Activated T-cell treated with anti-CD3 and anti-CD28 coated beads, Interleukin-2, amount 50 U/mL, for 48 hours (primary cell): ENCODE results near the gene BACH2.
A peak's percentile ranks its signal among the peaks of the same experiment; 100 is the strongest.
"Not testable (repeated sequence)": the region's sequence is repeated elsewhere in the genome, so short reads cannot be mapped to it uniquely, and the experiment has no call there.

Experiments
- DNase-seq, 2 experiments: peaks; one replicate each; pipeline ENCODE4 v3.0.0-alpha.2; 2020

Gene BACH2

DNA sequence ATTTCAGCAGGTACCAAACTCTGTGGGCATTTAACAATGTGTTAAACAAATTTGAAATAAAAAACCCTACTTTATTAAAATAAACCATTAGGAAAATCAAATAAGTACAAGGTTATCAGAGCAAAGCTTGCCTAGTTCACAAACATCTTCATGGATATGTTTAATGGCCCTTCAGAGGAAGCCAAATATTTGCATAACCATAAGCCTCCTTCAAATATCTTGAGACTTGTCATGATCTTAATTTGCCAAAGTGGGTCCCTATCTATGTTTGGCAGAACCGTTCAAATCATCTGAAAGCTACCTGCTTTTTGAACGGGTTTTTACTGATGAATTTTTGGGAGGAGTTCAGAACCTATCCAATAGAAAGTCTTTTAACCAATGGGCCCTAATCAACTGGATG is 176.3 kb downstream of the BACH2 start:
- DNase-seq = no peak

DNA sequence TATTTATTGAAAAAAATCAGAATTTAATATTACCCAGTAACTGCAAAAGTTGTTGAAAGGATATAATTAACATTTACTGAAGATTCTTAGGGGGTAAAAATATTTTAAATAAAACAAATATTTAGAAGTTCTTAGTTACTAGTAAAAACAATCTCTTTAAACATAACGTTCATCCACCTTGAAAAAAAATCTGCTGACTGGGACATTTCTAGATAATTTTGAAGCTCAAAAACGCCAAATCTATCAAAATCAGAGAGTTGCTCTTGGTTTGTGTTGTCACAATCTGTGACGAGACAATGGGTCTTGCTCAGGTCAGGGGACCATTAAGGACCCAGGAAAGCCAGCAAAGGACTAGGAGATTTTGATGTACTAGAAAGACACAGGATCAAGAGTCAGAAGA is 177.0 kb downstream of the BACH2 start:
- DNase-seq = no peak

DNA sequence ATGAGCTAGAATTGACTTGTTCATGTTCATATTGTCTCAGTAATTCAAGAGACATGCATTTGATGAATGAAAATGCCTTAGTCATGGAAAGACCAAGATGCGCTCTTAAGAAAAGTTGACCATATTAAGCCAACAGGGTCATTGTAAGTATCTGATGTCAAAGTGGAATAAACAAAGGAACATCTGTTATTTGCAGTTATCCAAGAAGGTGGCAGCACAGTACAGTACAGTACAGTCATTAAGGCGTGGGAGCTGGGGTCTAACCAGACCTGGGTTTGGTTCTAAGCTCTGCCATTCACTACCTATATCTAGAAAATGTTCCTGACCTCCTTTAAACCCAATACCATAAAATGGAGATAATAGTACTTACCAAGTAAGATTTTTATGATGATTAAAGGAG is 178.1 kb downstream of the BACH2 start:
- no peak for DNase-seq

GRCh38 chr6:90118069-90118468 is 178.6 kb downstream of the BACH2 start:
- no peak for DNase-seq

DNA sequence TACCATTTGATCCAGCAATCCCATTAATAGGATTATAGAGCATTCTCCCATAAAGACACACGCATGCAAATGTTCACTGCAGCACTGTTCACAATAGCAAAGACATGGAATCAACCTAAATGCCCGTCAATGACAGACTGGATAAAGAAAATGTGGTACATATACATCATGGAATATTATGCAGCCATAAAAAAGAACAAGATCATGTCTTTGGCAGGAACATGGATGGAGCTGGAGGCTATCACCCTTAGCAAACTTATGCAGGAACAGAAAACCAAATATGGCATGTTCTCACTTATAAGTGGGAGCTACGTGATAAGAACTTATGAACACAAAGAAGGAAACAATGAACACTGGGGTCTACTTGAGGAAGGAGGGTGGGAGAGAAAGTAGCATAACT is 180.5 kb downstream of the BACH2 start:
- not testable (repeated sequence) for DNase-seq

DNA sequence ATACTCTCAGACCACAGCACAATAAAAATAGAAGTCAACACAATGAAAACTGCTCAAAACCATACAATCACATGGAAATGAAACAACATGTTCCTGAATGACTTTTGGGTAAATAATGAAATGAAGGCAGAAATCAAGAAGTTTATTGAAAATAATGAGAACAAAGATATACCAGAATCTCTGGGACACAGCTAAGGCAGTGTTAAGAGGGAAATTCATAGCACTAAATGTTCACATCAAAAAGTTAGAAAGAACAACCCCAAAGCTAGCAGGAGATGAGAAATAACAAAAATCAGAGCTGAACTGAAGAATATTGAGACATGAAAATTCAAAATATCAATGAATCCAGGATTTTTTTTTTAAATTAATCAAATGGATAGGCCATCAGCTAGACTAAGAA is 183.3 kb downstream of the BACH2 start:
- DNase-seq = no peak

DNA sequence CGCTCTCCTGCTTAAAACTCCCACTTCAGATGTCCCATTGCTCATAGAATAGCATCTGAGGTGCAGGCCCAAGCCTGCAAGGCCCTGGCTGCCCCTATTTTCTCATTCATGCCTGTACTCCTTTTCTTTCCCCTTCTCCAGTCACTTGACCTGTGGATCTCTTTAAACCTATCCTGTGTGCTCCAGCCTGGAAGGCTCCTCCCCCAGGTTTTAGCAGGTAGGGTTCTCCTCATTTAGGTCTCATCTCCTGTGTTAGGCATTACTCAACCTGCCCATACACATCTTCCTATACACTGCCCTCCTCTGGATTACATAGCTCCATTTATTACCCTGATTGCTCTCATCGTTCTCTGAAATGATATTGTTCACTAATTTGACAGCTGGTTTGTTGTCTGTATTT is 185.3 kb downstream of the BACH2 start:
- no peak for DNase-seq

GRCh38 chr6:90110971-90111370 is 185.7 kb downstream of the BACH2 start:
- DNase-seq = peak; percentile 79 to 80

DNA sequence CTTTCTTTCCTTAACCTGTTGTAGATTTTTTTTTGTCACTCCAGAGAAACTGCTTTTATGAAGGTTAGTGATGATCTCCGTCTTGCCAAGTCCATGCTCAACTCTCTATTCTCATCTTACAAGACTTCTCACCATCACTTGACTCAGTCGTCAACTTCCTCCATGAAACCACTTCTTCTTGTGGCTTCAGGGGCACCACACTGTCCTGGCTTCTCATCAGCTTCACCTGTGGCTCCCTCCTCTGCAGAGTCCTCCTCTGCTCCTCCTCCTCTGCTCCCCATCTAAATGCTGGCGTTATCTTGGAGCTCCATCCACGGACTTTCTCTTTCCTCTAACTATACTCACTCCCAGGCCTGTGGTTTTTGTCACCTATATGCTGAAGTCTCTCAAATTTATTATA is 187.5 kb downstream of the BACH2 start:
- no peak for DNase-seq

DNA sequence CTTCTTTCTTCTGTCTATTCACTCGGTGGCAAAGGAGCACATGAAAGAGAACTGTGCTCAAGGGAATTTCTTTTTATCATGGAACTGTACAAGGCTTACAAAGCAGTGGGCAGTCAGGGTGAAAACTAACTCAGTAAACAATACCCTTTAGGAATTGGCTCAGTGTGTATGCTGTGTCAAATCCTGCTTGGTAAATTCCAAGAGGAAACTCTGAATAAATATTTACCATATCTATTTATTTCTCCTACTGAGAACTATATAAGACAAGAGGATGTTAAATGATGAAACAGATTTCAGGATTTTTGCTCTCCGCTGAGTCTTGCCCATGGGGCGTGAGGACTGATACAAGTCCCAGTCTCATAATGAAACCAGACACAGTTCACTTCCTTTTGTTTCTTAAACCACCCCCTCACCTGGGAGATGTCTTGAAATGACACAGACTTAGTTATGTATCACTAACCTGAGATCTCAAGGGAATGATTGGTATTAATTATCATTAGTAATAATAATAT is 188.8 kb downstream of the BACH2 start:
- DNase-seq = no peak

GRCh38 chr6:90107371-90107770 is 189.3 kb downstream of the BACH2 start:
- DNase-seq = no peak

- DNase-seq = no peak
Measured at GRCh38 chr6:90106449-90106848, 190.2 kb downstream of the BACH2 start.

DNA sequence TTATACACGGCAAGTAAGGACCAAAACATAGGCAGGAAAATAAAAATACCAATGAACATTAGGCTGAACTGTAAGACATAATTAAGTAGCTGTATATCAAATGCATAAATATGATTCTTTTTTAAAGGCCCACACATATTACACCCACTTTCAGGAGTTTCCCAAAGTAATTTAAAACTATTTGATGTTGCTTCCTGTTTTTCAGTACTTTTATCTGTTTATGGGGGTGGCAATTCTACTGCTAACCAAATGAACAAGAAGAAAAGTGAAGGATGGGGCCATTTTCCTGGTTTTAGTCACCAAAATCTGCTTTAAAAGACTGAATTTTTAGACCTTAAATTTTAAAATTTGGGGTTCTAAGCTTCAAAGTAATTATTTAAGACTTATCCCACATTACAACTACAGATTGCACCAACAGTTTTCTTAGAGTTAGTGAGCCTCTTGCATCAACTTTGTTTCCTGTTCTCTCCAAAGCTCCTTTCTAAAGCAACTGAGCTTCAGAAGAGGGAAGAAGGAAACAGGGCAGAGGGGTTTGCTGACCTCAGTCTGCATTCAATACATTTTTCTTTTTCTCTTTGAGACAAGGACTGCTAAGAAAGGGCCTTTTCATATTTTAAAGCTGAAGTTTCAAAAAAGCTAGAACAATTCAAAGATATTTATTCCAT is 191.0 kb downstream of the BACH2 start:
- DNase-seq = no peak

GRCh38 chr6:90103056-90103800 is 193.4 kb downstream of the BACH2 start:
- peak; percentile 63 to 65 for DNase-seq

DNA sequence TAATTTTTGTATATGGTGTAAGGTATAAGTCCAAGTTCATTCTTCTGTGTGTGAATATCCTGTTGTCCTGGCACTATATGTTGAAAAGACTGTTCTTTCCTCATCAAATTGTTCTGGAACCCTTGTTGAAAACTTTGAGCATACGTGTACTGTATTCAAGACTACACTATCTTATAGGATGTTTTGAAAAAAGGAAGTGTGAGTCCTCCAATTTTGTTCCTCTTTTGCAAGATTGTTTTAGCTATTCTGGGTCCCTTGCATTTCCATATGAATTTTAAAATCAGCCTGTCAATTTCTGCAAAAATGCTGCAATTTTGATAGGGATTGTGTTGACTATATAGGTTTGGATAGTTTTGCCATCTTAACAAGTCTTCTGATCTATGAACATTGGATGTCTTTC is 195.2 kb downstream of the BACH2 start:
- DNase-seq = no peak

GRCh38 chr6:90100059-90100665 is 196.5 kb downstream of the BACH2 start:
- no peak for DNase-seq

DNA sequence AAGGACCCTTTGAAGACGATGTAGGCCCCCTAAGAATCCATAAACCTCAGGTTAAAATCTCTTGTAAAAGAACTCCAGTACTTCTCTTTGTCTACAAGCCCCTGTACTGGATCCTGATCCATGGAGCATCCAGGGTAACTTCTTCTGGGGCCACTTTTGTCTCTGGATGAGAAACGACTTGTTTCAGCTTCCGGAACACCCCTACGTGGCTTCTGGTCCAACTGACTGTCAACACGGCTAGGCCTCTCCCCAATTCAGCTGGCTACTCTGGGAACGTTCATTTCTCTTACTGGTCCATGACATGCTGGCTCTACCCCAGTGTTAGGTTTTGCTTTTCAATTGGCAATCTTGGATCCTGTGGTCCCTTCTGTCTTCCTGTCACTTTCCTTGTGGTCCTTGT is 198.0 kb downstream of the BACH2 start:
- no peak for DNase-seq

DNA sequence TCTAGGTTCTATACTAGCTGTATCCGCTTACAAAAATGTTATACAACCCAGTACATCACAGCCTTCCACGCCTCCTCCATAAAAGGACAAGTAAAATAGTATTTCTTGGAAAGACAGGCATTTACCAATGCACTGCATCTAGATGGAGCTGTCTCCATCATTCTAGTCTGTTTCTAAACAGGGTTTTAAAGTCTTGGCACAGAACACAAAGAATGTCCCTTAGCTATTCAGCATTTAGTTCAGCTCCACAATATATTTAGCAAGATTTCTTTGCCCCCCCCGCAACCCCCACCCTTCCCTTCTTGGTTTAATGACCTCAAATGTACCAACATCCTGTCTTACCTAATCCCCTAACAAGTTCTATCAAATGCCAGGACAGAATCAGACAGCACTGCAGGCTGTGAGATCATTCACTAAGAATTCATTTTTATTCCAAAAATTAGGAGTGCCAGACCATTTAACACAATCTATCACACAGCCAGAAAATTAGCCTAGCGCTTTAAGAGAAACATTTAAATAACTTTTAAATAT is 198.6 kb downstream of the BACH2 start:
- no peak for DNase-seq

DNA sequence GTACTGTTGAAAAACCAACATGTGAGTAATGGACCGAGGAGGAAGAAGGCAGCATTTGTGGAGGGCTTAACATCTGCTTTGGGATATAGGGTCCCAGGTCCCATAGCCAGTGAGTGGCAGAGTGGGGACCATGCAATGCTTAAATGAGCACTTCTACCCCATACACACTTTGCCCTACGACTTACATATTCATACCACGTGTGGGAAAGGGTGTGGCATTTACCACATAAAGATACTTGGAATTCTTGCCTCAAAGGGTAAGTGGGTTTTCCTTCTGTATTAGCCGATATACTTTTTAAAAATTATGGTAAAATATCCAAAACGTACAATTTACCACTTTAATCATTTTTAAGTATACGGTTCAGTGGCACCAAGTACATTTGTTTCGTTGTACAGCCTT is 199.3 kb downstream of the BACH2 start:
- DNase-seq = no peak

- DNase-seq = no peak
Measured at GRCh38 chr6:90096818-90097217, 199.8 kb downstream of the BACH2 start.

DNA sequence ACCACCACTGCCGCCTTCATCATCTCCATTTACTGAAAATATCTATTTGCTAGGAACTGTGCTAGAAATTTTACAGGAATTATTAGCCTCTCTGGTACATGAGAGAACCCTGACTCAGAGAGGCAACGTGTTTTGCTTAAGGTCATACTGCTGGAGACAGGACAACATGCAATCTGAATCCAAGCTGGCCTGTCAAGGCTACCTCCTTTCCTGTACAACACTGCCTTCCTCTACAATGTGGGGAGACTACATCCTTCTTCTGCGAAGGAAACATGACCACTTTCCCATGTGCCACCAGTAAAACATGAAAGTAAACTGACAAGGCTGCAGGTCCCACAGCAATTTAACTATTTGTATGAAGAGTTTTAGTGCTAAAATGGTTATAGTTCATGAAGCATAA is 200.9 kb downstream of the BACH2 start:
- no peak for DNase-seq

DNA sequence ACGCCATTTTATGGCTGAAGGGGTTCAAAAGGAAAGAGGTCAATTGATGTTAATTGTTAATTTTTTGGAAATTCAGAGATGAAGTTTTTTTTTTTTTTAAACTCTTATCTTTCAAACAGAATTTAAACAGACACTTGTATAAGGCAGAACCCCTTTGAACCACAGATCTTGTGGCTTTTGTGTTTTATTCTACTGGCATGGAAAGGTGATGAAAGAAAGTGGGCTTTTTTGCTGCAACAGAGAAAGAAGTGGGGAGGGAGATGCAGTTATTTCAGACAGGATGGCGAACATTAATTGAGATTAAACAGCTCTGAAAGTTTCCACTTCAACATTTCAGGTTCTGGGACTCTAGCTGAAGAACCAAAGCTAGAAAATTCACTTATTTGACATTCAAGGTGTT is 201.5 kb downstream of the BACH2 start:
- no peak for DNase-seq

GRCh38 chr6:90093558-90094073 is 203.0 kb downstream of the BACH2 start:
- DNase-seq = no peak

DNA sequence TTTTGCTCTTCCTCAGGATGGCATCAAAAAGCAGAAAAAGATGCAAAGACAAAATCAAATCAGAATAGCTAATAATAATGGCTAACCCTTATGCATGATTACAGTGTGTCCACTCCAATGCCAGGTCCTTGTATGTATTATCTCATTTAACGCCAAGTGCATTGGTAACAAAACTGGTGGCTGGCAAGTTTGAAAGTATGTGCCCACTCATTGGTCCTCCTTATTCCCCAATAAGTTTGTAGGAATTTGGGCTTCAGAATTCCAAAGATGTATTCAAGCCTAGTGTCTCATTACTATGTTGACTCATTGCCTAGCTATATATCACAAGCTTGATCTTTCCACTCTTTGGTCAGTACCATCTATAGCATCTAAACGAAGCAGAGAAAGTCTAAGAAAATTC is 205.8 kb downstream of the BACH2 start:
- DNase-seq = no peak
